ENCODE measurements around the gene PA2G4. TPM values are rescaled to one million over a fixed set of nuclear protein-coding genes. Genes with fewer than 3 reads are reported as not detected.

PA2G4 gene
- total RNA-seq, 1 experiment from 2014 or later: 205 TPM

DNA sequence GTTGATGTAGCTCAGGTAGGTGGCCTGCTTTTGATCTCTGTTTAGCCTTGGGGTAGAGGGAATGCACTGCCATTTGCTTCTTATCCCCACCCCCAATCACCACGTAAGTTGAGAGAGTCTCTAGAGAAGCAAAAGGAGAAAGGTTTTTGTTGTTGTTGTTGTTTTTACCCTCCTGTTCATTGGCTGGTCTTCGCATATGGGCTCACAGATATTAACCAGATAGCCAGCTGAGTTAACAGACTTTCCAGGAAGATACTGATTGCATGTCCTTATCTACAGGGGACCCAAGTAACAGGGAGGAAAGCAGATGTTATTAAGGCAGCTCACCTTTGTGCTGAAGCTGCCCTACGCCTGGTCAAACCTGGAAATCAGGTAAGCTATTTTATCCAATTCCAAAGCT is 2.9 kb downstream of the PA2G4 start:
- H3K9me3 Mint-ChIP-seq (ENCODE audit: unreplicated experiment): no peaks in the 10 kb centered on the region
- BruUV-seq (replicated peaks): no TSS peak
- H3K4me3 Mint-ChIP-seq (ENCODE audit: unreplicated experiment): peak overlapping the region; percentile 97
- intact Hi-C loops (cut with micrococcal nuclease): no loop called here
- H3K36me3 Mint-ChIP-seq (ENCODE audit: insufficient read depth, unreplicated experiment): peaks cover 72% of the 10 kb centered on the region
- no peak for DNase-seq (ENCODE audit: unreplicated experiment)
- no peaks in the 10 kb centered on the region for H3K27me3 Mint-ChIP-seq (ENCODE audit: insufficient read depth, unreplicated experiment)
- POLR2A ChIA-PET: interaction anchor here (0.7 to 10.0 kb wide), 8 partner anchors 10 to 378 kb away, joined by 3 to 249 read pairs (median 4); partner anchors contain the start of genes ESYT1, RAB5B, RPL41 and SUOX
- TF ChIP-seq, protein P1, sequence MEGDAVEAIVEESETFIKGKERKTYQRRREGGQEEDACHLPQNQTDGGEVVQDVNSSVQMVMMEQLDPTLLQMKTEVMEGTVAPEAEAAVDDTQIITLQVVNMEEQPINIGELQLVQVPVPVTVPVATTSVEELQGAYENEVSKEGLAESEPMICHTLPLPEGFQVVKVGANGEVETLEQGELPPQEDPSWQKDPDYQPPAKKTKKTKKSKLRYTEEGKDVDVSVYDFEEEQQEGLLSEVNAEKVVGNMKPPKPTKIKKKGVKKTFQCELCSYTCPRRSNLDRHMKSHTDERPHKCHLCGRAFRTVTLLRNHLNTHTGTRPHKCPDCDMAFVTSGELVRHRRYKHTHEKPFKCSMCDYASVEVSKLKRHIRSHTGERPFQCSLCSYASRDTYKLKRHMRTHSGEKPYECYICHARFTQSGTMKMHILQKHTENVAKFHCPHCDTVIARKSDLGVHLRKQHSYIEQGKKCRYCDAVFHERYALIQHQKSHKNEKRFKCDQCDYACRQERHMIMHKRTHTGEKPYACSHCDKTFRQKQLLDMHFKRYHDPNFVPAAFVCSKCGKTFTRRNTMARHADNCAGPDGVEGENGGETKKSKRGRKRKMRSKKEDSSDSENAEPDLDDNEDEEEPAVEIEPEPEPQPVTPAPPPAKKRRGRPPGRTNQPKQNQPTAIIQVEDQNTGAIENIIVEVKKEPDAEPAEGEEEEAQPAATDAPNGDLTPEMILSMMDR (IDR thresholded peaks at IDR 0.05; ENCODE audit: unreplicated experiment): no peak
- CTCF ChIA-PET: interaction anchor here (0.9 to 1.5 kb wide), 7 partner anchors 10 to 116 kb away, joined by 3 to 5 read pairs (median 4); partner anchors contain the start of gene ZC3H10
- H3K27ac Mint-ChIP-seq (ENCODE audit: low read depth, unreplicated experiment): no peak overlapping the region
- H3K4me1 Mint-ChIP-seq (ENCODE audit: insufficient read depth, unreplicated experiment): peaks cover 15% of the 10 kb centered on the region

DNA sequence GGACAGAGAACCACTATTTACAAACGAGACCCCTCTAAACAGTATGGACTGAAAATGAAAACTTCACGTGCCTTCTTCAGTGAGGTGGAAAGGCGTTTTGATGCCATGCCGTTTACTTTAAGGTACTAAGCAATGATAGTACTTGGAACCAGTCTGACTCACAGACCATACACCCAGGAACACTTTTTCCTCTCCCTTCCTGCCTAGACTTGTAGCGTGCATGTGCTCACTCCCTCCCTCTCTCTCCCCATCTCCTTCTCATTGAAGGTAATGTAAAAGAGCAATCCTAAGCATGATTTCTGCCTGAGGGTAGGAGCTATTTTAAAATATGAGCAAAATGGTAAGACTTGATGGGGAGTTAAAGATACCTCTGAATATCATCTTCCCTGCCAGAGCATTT is 6.2 kb downstream of the PA2G4 start:
- H3K27me3 Mint-ChIP-seq (ENCODE audit: insufficient read depth, unreplicated experiment): no peaks in the 10 kb centered on the region
- ChIA-PET CTCF (interaction anchor here (0.6 to 1.9 kb wide), 12 partner anchors 8 to 373 kb away, joined by 3 to 8 read pairs (median 4); partner anchors contain the start of genes ERBB3, MYL6, SMARCC2 and ZC3H10), POLR2A (interaction anchor here (0.6 to 10.0 kb wide), 11 partner anchors 7 to 182 kb away, joined by 3 to 249 read pairs (median 5); partner anchors contain the start of genes RAB5B, RPL41, SMARCC2 and ZC3H10)
- intact Hi-C loops (cut with micrococcal nuclease): no loop called here
- no peak overlapping the region for H3K27ac Mint-ChIP-seq (ENCODE audit: low read depth, unreplicated experiment)
- TF ChIP-seq, protein P1 (IDR thresholded peaks at IDR 0.05; ENCODE audit: unreplicated experiment): no peak
- DNase-seq (ENCODE audit: unreplicated experiment): peak; percentile 44
- H3K9me3 Mint-ChIP-seq (ENCODE audit: unreplicated experiment): no peaks in the 10 kb centered on the region
- H3K36me3 Mint-ChIP-seq (ENCODE audit: insufficient read depth, unreplicated experiment): peaks cover 85% of the 10 kb centered on the region
- no peak overlapping the region for H3K4me3 Mint-ChIP-seq (ENCODE audit: unreplicated experiment)
- peaks cover 15% of the 10 kb centered on the region for H3K4me1 Mint-ChIP-seq (ENCODE audit: insufficient read depth, unreplicated experiment)
- BruUV-seq (replicated peaks): no TSS peak

DNA sequence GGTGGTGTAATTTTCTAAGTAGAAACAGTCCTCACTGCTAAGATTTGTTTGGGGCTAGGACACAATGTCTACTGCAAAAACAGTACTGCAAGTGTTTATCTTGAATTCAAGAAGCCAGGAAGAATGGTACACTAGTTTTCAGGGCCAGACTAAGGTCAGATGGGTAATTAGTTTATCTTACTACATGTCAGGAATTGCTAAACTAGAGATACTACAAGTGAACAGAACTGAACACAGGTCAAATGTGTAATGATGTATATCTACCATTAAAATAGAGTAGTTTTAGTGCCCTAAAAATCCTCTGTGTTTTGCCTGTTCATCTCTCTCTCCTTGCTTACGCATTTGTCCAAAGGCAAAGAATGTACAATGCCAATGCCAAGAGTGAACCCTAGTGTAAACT is 9.7 kb downstream of the PA2G4 start:
- CTCF ChIA-PET: interaction anchor here (1.8 kb wide), 1 partner anchor 9 kb away, joined by 4 read pairs; the partner anchor contains the start of gene PA2G4
- TF ChIP-seq, protein P1 (IDR thresholded peaks at IDR 0.05; ENCODE audit: unreplicated experiment): no peak
- no TSS peak for BruUV-seq (replicated peaks)
- Mint-ChIP-seq H3K4me3 (ENCODE audit: unreplicated experiment) (no peak overlapping the region), H3K27ac (ENCODE audit: low read depth, unreplicated experiment) (no peak overlapping the region), H3K4me1 (ENCODE audit: insufficient read depth, unreplicated experiment) (peaks cover 17% of the 10 kb centered on the region), H3K9me3 (ENCODE audit: unreplicated experiment) (no peaks in the 10 kb centered on the region), H3K36me3 (ENCODE audit: insufficient read depth, unreplicated experiment) (peaks cover 80% of the 10 kb centered on the region), H3K27me3 (ENCODE audit: insufficient read depth, unreplicated experiment) (no peaks in the 10 kb centered on the region)
- intact Hi-C loops (cut with micrococcal nuclease): no loop called here
- DNase-seq (ENCODE audit: unreplicated experiment): no peak
- POLR2A ChIA-PET: interaction anchor here (1.6 to 6.0 kb wide), 2 partner anchors 13 to 14 kb away, joined by 7 to 165 read pairs; partner anchors contain the start of gene ESYT1

DNA sequence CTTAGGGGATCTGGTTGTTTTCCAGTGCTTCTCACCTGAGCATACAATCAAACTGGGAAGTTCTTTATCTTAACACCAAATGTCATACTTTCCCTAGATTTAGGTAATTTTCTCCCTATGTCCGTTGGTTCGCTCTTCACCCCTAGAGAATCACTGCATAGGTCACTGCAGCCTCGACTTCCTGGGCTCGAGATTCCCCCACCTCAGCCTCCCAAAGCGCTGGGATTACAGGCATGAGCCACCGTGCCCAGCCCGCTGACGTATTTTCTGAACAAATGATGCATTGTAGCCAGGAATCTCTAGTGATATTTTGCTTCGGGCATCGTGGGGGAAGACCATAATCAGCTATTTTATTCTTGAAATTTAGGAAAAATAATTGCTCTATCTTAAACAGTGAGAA is 11.0 kb downstream of the PA2G4 start:
- Mint-ChIP-seq H3K27me3 (ENCODE audit: insufficient read depth, unreplicated experiment) (no peaks in the 10 kb centered on the region), H3K4me1 (ENCODE audit: insufficient read depth, unreplicated experiment) (peaks cover 24% of the 10 kb centered on the region), H3K36me3 (ENCODE audit: insufficient read depth, unreplicated experiment) (peaks cover 71% of the 10 kb centered on the region), H3K9me3 (ENCODE audit: unreplicated experiment) (no peaks in the 10 kb centered on the region), H3K27ac (ENCODE audit: low read depth, unreplicated experiment) (peak overlapping the region; percentile 100), H3K4me3 (ENCODE audit: unreplicated experiment) (peak overlapping the region; percentile 95)
- intact Hi-C loops (cut with micrococcal nuclease): loop anchor here (5.0 kb wide), 2 partner anchors 37 to 352 kb away; partner anchors contain the start of genes MYL6B and SPRYD4
- ChIA-PET POLR2A (interaction anchor here (0.5 to 6.7 kb wide), 23 partner anchors 9 to 557 kb away, joined by 3 to 249 read pairs (median 4); partner anchors contain the start of genes DNAJC14, ERBB3, ESYT1 and MYL6), CTCF (interaction anchor here (0.6 to 1.7 kb wide), 4 partner anchors 10 to 229 kb away, joined by 3 to 8 read pairs (median 6); no protein-coding TSS in a partner anchor)
- no TSS peak for BruUV-seq (replicated peaks)
- peak; percentile 33 for DNase-seq (ENCODE audit: unreplicated experiment)
- TF ChIP-seq, protein P1 (IDR thresholded peaks at IDR 0.05; ENCODE audit: unreplicated experiment): no peak

All from MCF 10A (cell line).